ENCODE measurements around the gene HRAS. TPM values are rescaled to one million over a fixed set of nuclear protein-coding genes. Genes with fewer than 3 reads are reported as not detected.

Gene HRAS
- total RNA-seq = 66.3 and 70.2 TPM in 2 replicates

DNA sequence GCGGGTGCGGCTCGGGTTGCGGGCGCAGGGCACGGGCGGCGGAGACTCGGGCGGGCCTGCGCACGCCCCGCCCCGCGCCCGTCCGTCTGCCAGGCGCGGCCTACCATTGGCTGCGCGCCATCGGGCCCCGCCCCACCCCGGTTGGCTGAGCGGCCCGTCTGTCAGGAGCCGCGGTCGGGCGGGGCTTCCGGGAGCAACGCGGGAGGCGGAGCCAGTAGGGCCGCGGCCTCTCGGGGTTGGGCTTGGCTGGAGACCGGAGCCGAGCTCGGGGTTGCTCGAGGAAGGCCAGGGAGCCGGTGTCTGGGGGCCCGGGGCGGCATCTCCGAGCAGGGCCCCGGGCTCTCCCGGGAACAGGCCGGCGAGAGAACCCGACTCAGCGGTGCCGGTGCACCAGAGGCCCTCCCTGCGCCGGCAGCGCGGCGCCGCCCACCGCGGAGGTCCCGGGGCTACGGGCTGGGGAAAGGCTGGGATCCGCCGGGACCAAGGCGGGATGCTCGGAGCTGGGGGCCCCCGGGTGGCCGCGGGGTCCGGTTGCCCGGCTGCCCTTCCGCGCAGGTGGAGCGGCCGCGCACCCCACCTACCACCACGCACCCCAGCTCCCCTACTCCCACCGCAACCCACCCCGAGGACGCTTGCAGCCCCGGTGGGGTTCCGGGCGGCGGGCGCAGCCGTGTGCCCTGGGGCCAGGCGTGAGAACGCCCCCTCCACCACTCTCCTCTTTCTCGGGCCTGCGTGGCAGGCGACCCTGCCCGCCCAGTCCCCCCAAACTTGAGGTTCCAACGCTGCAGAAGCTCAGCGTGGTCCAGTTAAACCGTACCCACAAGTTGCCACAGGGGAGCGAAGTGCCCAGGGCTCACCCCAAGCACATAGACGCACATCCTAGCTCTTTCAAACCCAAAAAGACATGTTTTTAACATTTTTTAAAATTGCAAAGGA is at the start of gene HRAS:
Gene HRAS, minus strand, starts transcription at position 58 of the 936 bp plus-strand sequence.

DNA sequence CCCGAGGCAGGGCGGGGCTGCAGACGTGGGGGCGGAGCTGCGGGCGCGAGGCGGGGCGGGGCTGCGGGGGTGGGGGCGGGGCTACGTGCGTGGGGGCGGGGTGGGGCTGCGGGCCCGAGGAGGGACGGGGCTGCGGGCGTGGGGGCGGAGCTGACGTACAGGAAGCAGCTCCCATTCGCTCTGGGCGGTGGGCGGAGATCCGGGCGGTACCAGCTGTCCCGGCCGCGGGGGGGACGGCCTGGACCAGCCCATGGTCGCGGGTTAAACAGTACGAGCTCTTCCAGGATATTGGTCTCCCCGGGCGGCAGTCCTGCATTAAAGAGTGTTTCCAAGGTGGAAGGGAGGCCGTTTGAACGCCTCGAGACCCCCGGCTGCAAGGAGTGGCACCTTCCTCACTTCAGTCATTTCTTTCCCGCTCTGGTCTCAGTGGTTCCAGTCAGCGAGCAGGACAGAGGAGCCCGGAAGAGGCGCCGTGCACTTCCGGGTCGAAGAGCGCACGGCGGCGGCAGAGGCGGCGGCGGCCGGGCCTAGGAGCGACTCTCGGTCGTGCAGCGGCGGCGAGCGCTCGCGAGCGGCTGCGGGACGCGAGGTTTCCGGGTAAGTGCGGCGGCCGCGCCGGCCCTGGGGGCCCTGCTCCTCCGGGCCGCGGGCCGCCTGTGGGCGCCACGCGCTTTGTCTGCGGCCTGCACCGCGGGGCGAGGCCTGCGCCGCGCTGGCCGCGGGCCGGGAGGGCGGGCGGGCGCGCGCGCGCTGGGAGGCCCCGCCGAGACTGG is 40.8 kb upstream of the HRAS start, which contains the start of gene PHRF1:
Gene PHRF1, plus strand, starts transcription at position 475 of the 773 bp plus-strand sequence. CDS start 5,043 bp downstream, outside the sequence.

DNA sequence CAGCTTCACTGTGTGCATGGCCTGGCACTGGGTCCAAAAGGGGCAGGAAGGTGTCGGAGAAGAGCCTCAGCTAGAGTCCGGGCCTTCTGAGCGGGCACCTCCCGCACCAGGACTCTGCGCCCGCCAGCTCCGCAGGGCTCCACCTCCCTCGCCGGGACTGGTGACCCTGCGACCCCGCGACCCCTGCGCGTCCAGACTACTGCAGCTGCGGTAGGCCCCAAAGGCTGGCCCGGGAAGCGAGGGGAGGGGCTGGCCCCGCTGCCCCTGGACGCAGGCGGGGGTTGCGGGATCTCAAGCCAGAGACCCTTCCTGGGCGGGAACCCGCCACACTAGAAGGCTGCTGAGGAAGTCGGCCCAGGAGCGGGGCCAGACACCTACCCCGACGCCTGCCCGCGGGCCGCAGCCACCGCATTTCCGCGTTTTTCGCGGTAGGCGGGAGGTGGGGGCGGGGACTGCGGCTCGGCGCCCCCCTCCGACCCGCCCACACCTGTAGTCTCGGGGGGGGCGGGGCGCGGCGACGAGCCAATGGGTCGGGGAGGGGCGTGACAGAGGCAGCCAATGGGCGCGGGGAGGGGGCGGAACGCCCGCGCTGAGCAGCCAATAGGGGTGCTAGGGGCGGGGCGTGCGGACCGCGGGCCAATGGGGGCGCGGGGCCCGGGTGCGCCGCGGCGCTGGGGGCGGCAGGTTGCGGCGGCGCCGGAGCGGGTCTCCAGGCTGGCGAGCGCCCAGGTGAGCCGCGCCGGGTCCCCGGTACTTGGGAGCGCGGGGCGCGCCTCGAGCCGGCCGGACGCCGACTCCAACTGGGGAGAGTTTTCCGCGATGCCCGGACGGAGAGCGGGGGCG is 25.1 kb upstream of the HRAS start, which contains the start of the genes LMNTD2 and RASSF7:
Gene LMNTD2, minus strand, starts transcription at position 434 of the 843 bp plus-strand sequence. Its CDS starts 22 bp downstream, at position 412.
Gene RASSF7, plus strand, starts transcription at position 666 of the 843 bp plus-strand sequence. CDS start 799 bp downstream, outside the sequence.

DNA sequence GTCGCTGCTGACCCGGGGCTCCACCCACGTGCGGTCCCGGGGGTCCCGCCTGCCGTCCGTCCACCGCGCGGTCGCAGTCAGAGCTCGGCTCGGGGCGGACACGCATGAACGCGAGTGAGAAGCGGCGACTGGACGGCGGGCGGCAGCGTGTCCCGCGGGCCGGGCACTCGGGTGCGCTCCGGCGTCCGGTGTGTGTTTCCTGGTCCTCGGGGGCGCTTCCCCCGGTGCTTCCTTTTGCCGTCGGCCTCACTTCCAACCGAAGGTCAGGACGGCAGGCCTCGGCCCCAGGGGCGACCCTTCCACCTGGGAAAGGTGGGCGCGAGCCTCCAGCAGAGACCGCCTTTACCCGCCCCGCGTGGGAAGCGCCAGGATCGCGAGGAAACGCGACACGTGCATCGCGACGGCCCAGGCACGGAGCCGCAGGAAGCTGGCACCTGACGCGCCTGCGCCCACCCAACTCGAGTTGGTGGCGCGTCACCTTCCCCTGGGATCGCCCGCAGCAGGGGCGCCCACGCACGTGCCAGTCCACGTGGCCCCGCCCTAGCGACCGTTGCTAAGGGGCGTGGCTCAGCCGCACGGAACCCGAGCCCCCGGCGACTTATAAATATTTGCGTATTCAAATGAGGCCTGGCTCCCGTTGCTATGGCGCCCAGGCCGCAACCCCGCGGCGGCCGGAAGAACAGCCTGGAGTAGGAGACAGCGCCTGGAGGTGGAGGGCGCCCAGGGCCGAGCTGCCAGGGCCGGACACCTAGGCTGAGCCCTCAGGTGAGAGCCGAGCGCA is 1.7 kb upstream of the HRAS start, which contains the start of gene LRRC56:
Gene LRRC56, plus strand, starts transcription at position 687 of the 781 bp plus-strand sequence. CDS start 3,158 bp downstream, outside the sequence.

DNA sequence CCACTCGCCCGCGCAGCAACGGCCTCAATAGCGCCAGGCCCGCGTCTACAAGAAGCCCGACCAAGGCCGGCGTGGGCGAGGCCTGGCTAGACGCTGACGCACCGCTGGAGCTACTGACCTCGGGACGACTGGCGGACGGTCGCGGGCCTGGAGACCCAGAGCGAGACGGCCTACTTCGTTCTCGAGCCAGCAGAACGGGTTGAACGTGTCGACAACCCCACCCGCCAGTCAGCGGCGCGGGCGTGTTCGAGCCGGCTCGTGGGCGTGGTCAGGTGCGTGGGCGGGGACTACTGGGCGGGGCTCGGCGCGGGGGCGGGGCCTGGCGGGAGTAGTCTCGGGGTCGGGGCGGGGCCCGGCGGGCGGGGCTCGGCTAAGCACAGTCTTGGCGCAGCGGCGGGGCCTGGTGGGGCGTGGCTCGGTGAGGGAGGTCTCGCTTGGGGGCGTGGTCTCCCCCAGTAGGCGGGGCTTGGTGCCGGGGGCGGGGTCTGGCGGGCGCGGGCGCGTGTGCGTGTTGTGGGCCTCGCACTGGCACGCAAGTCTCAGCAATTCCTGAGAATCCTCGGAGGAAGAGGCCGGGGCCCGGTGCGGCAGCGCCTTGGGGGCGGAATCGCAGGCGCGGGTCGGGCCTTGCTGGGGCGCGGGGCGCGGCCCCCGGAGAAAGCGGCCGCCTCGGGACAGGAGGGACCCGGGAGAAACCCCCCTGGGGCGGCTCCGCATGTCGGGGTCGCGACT is 28.2 kb downstream of the HRAS start, which contains the start of gene RNH1:
Gene RNH1, minus strand, starts transcription at position 248 of the 732 bp plus-strand sequence. CDS start 5,080 bp downstream, outside the sequence.

Other genes with a start within 250 kb of the HRAS start
- gene PGGHG, start 246.4 kb downstream of the HRAS start, total RNA-seq = 7.5 and 14.0 TPM in 2 replicates
- gene IFITM5, start 236.1 kb downstream of the HRAS start, total RNA-seq = not detected in 2 replicates
- gene IFITM2, start 227.8 kb downstream of the HRAS start, total RNA-seq = 57.8 and 90.5 TPM in 2 replicates
- 49.6 and 79.5 TPM in 2 replicates for gene IFITM1, start 221.5 kb downstream of the HRAS start, total RNA-seq
- gene IFITM3, start 214.7 kb downstream of the HRAS start, total RNA-seq = 75.0 and 101 TPM in 2 replicates
- gene B4GALNT4, start 166.1 kb downstream of the HRAS start, total RNA-seq = 1.9 and 3.6 TPM in 2 replicates
- gene PKP3, start 141.4 kb downstream of the HRAS start, total RNA-seq = 1.3 and 1.6 TPM in 2 replicates
- gene SIGIRR, start 120.6 kb downstream of the HRAS start, total RNA-seq = 13.1 and 13.8 TPM in 2 replicates
- gene ANO9, start 93.6 kb downstream of the HRAS start, total RNA-seq = not detected in 2 replicates
- 30.9 and 42.6 TPM in 2 replicates for gene PTDSS2, start 85.3 kb downstream of the HRAS start, total RNA-seq
- gene RNH1, start 28.3 kb downstream of the HRAS start, total RNA-seq = 296 and 361 TPM in 2 replicates
- gene LRRC56, start 2.0 kb upstream of the HRAS start, total RNA-seq = 0.55 and 0.85 TPM in 2 replicates
- 0.28 TPM in 2 replicates for gene LMNTD2, start 25.2 kb upstream of the HRAS start, total RNA-seq
- gene RASSF7, start 25.4 kb upstream of the HRAS start, total RNA-seq = 2.5 and 2.7 TPM in 2 replicates
- gene PHRF1, start 40.9 kb upstream of the HRAS start, total RNA-seq = 17.6 and 24.8 TPM in 2 replicates
- 5.7 and 6.0 TPM in 2 replicates for gene IRF7, start 80.4 kb upstream of the HRAS start, total RNA-seq
- not detected in 2 replicates for gene CDHR5, start 89.4 kb upstream of the HRAS start, total RNA-seq
- not detected in 2 replicates for gene SCT, start 91.6 kb upstream of the HRAS start, total RNA-seq
- 0.18 TPM in 1 of 2 replicates, not detected in the other for gene DRD4, start 101.7 kb upstream of the HRAS start, total RNA-seq
- gene DEAF1, start 159.6 kb upstream of the HRAS start, total RNA-seq = 21.2 and 31.3 TPM in 2 replicates
- gene TMEM80, start 160.2 kb upstream of the HRAS start, total RNA-seq = 11.9 and 12.1 TPM in 2 replicates
- 33.9 and 35.4 TPM in 2 replicates for gene EPS8L2, start 170.7 kb upstream of the HRAS start, total RNA-seq
- 228 and 306 TPM in 2 replicates for gene TALDO1, start 211.9 kb upstream of the HRAS start, total RNA-seq
- 16.4 and 17.9 TPM in 2 replicates for gene GATD1, start 241.9 kb upstream of the HRAS start, total RNA-seq